Measurements from ENCODE around the gene TBC1D21. TPM values are rescaled to one million over a fixed set of nuclear protein-coding genes. Genes with fewer than 3 reads are reported as not detected.

TBC1D21 gene
- total and polyA plus RNA-seq, 2 of the 8 experiments (the other 6 are each of a cell fraction or from before 2014, with no cell fraction given): not detected

DNA sequence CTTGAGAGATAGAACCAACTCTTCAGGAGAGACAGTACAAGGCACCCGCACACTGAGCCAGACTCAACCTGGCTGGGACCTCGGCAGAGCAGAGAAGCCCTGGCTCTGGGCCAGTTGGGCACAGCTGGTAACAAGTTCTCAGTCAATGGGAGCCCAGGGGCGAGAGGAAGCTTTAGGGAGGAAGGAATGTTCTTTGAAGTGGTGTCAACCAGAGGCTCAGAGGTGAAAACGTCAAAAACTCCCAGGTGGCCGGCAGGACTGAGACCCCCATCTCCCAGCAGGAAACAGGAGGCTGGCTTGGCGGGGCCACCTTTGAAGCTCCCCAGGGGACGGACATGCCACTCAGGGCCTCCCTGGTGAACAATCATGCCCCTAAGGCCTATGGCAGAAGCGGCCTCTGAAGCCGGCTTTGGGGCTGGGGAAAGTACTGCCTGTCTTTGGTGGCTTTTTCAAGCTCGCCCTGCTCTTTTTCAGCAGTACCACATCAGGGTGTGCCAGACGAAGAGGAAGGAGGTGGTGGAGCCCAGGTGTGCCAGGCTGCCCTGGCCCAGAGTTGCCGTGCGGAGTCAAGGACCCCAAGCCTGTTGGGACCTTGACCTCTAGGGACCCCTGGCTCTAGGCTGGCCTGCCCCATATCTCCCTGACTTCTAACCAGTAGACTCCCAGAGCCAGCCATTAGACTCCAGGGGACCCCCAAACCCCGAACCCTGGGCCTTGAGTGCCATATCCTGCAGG is 16.7 kb upstream of the TBC1D21 start:
- Histone ChIP-seq H3K18ac (ENCODE audit: extremely low read depth, low read length) (no peak overlapping the region), H3K23me2 (ENCODE audit: low read depth, low read length) (no peaks in the 10 kb centered on the region; the same call in 1 of the 2 replicates), H4K91ac (replicated peaks; ENCODE audit: insufficient read length, low read length) (no peak overlapping the region), H4K8ac (ENCODE audit: extremely low read depth, insufficient read depth, low read length) (no peak overlapping the region), H3K27ac (ENCODE audit: low read depth, low read length) (no peak overlapping the region), H3K4me2 (ENCODE audit: insufficient read depth in 1 of 2, low read depth in 2 of 2, low read length in 2 of 2) (no peak overlapping the region), H2BK15ac (ENCODE audit: low read length) (no peak overlapping the region), H3K56ac (replicated peaks; ENCODE audit: insufficient read length, low read depth, low read length) (no peak overlapping the region), H2BK20ac (ENCODE audit: low read length) (no peak overlapping the region), H3K36me3 (ENCODE audit: control insufficient read depth in 2 of 4, insufficient read depth in 4 of 4, low read length in 3 of 4) (no peaks in the 10 kb centered on the region), H2AFZ (ENCODE audit: low read length) (no peak overlapping the region), H3K4ac (replicated peaks; ENCODE audit: insufficient read length, low read depth, low read length) (no peak overlapping the region), H3K14ac (ENCODE audit: insufficient read length) (no peak overlapping the region), H2BK12ac (ENCODE audit: low read depth, low read length) (peak overlapping the region; percentile 55; the same call in 1 of the 2 replicates), H3K9ac (replicated peaks in 1 of 4; ENCODE audit: extremely low read depth in 1 of 4, low read depth in 3 of 4, low read length in 3 of 4) (no peak overlapping the region), H2BK5ac (ENCODE audit: low read depth, low read length) (peak overlapping the region; percentile 13; the same call in 1 of the 2 replicates), H3K79me1 (ENCODE audit: low read depth, low read length) (no peaks in the 10 kb centered on the region), H4K5ac (ENCODE audit: insufficient read length, low read depth, low read length) (no peak overlapping the region), H3K4me3 (ENCODE audit: extremely low read depth in 1 of 4, insufficient read depth in 2 of 4, low read depth in 3 of 4, low read length in 4 of 4) (no peak overlapping the region), H2BK120ac (replicated peaks; ENCODE audit: low read depth, low read length) (no peak overlapping the region), H3K4me1 (replicated peaks in 1 of 4; ENCODE audit: control insufficient read depth in 3 of 4, insufficient read depth in 4 of 4, low read length in 3 of 4) (peaks cover 0 to 4% (median 2%) of the 10 kb centered on the region in 4 experiments; a peak in 3 of 7 replicates), H3K79me2 (ENCODE audit: control insufficient read depth in 1 of 2, insufficient read depth in 2 of 2, low read length in 2 of 2) (no peaks in the 10 kb centered on the region), H3K27me3 (replicated peaks in 1 of 4; ENCODE audit: control insufficient read depth in 3 of 4, extremely low read depth in 1 of 4, insufficient read depth in 3 of 4, low read length in 3 of 4) (no peaks in the 10 kb centered on the region; a peak in 2 of 7 replicates), H2AK5ac (ENCODE audit: low read depth, low read length) (no peak overlapping the region), H3K23ac (ENCODE audit: insufficient read length) (no peak overlapping the region), H3K9me3 (ENCODE audit: insufficient read depth in 2 of 2, low read depth in 1 of 2, low read length in 1 of 2) (no peaks in the 10 kb centered on the region), H4K20me1 (replicated peaks in 1 of 2; ENCODE audit: control insufficient read depth in 1 of 2, insufficient read depth in 2 of 2, low read length in 2 of 2) (no peaks in the 10 kb centered on the region)
- ChIA-PET POLR2A (ENCODE audit: partially characterized antibody) (no interaction called here), CTCF (ENCODE audit: partially characterized antibody) (interaction anchor here (0.7 to 4.8 kb wide), 7 partner anchors 9 to 77 kb away, joined by 3 to 36 read pairs (median 4); no protein-coding TSS in a partner anchor)
- DNase-seq (ENCODE audit: low read depth in 1 of 2, low spot score in 2 of 2) (no peak), FAIRE-seq (no peak)
- 76% methylated on average over 14 of the region's 14 CpGs; no CpG with 5 or more reads in 1 of the 2 experiments for WGBS, 2 experiments (ENCODE audit: extremely low coverage in 1 of 2, insufficient coverage in 1 of 2, insufficient read length in 1 of 2, insufficient replicate concordance in 2 of 2, low coverage in 1 of 2, low lambda C conversion rate in 2 of 2, missing lambda C conversion rate in 1 of 2)
- TF ChIP-seq MAFK (IDR thresholded peaks at IDR 0.05; ENCODE audit: low read depth, low read length): no peak
- no peak for TF ChIP-seq ASH2L (IDR thresholded peaks at IDR 0.05; ENCODE audit: low read length)
- TF ChIP-seq RNF2 (IDR thresholded peaks at IDR 0.05; ENCODE audit: borderline replicate concordance, low read depth, low read length, missing control alignments, poor library complexity, severe bottlenecking): no peak
- TF ChIP-seq, protein P1, sequence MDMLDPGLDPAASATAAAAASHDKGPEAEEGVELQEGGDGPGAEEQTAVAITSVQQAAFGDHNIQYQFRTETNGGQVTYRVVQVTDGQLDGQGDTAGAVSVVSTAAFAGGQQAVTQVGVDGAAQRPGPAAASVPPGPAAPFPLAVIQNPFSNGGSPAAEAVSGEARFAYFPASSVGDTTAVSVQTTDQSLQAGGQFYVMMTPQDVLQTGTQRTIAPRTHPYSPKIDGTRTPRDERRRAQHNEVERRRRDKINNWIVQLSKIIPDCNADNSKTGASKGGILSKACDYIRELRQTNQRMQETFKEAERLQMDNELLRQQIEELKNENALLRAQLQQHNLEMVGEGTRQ (IDR thresholded peaks at IDR 0.05; ENCODE audit: low read length): no peak
- no peak for TF ChIP-seq SRF (IDR thresholded peaks at IDR 0.05; ENCODE audit: low read depth, low read length)
- no peak for TF ChIP-seq RAD21 (IDR thresholded peaks at IDR 0.05 in 1 of 2, conservative IDR thresholded peaks at IDR 0.05 in 1 of 2; ENCODE audit: low read depth in 2 of 2, low read length in 2 of 2)
- no peak for TF ChIP-seq YY1 (IDR thresholded peaks at IDR 0.05; ENCODE audit: low read depth, low read length)
- TF ChIP-seq HDAC2 (IDR thresholded peaks at IDR 0.05; ENCODE audit: borderline replicate concordance in 1 of 2, low read depth in 2 of 2, low read length in 2 of 2): no peak
- TF ChIP-seq ZNF274 (IDR thresholded peaks at IDR 0.05; ENCODE audit: borderline replicate concordance, extremely low read depth, low read length): no peak
- TF ChIP-seq SIRT6 (IDR thresholded peaks at IDR 0.05; ENCODE audit: low read length): no peak
- TF ChIP-seq SP1 (IDR thresholded peaks at IDR 0.05; ENCODE audit: low read depth, low read length): no peak

Measured in H1 (cell line).